ENCODE data around the gene BARHL1. TPM values are rescaled to one million over a fixed set of nuclear protein-coding genes. Genes with fewer than 3 reads are reported as not detected.

Gene BARHL1
- total RNA-seq, 1 experiment from 2014 or later = not detected

DNA sequence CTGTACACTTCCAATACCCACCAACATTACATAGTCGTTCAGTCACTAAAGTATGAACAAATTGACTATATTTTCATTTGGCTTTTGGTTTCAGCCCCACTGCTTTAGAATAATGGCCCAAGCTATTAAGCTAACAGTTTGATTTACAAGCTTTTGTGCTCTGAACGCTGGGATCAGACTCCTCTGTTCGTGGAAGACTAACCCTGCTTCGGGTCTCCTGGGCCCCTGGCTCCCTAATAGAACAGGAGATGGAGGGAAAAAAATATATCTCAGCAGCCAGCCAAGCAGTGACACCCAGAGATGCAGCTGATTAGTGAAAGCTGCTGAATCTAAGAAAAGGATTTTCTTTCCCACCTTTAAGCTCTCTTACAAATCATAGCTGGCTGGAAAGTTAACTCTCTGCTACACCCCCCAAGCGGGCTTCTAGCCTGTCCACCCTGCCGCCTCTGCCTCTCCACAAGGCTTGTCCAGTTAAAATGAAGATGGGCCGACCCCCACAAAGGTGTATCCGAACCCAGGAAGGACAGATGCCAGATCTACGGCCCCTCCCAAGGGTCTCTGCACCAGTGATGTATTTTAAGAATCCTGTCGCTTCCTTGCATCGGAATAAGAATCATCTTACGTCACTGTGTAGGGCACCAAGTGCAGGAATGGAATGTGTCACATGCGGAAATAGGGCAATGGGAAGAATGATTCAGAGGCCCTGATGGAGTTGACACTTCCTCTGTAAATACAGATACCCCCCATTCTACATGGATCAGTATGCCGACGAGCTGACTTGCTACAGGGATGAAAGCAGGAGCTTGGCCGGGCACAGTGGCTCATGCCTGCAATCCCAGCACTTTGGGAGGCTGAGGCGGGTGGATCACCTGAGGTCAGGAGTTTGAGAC lies 33.4 kb upstream of the BARHL1 start:
- Histone ChIP-seq H3K36me3 (ENCODE audit: control insufficient read depth in 1 of 2, insufficient read depth in 2 of 2, low read length in 2 of 2) (no peaks in the 10 kb centered on the region), H3K27me3 (ENCODE audit: insufficient read depth, low read length) (no peaks in the 10 kb centered on the region), H3K9ac (ENCODE audit: low read length) (no peak overlapping the region), H3K4me3 (replicated peaks in 1 of 2; ENCODE audit: low read depth in 1 of 2, low read length in 2 of 2) (no peak overlapping the region), H3K4me2 (ENCODE audit: low read length) (peak overlapping the region; percentile 35), H4K20me1 (ENCODE audit: insufficient read depth) (no peaks in the 10 kb centered on the region), H3K27ac (ENCODE audit: low read depth, low read length) (no peak overlapping the region), H2AFZ (ENCODE audit: low read depth, low read length, poor library complexity, severe bottlenecking) (no peak overlapping the region), H3K9me2 (ENCODE audit: insufficient read depth) (no peaks in the 10 kb centered on the region), H3K79me2 (ENCODE audit: insufficient read depth, low read length) (no peaks in the 10 kb centered on the region), H3K9me3 (ENCODE audit: control insufficient read depth in 1 of 2, insufficient read depth in 1 of 2, low read depth in 1 of 2, low read length in 2 of 2) (no peaks in the 10 kb centered on the region), H3K4me1 (ENCODE audit: control insufficient read depth in 1 of 2, insufficient read depth in 2 of 2, low read length in 2 of 2) (peaks cover 4 to 27% of the 10 kb centered on the region in 2 experiments; a peak in 3 of 4 replicates)
- ChIA-PET POLR2A (no interaction called here), RAD21 (ENCODE audit: low non-redundant PET in 1 of 2, low total read pairs in 2 of 2, uncharacterized antibody in 2 of 2, unreplicated experiment in 2 of 2) (no interaction called here), CTCF (interaction anchor here (1.1 kb wide), 1 partner anchor 52 kb away, joined by 3 read pairs; no protein-coding TSS in a partner anchor)
- intact Hi-C loops (cut with micrococcal nuclease) = no loop called here
- DNase-seq (ENCODE audit: low read depth, low spot score) (peak; percentile 46), ATAC-seq (peak; percentile 57)
- no TSS peak for BruUV-seq (replicated peaks)
- peak; percentile 62 for TF ChIP-seq SP1 (IDR thresholded peaks at IDR 0.05; ENCODE audit: low read depth)
- TF ChIP-seq FOSL1 (IDR thresholded peaks at IDR 0.05; ENCODE audit: low read depth) = peak; percentile 61; the same call in 1 of the 2 replicates
- TF ChIP-seq EZH2 (IDR thresholded peaks at IDR 0.05) = no peak
- TF ChIP-seq JUND (IDR thresholded peaks at IDR 0.05) = peak; percentile 60

DNA sequence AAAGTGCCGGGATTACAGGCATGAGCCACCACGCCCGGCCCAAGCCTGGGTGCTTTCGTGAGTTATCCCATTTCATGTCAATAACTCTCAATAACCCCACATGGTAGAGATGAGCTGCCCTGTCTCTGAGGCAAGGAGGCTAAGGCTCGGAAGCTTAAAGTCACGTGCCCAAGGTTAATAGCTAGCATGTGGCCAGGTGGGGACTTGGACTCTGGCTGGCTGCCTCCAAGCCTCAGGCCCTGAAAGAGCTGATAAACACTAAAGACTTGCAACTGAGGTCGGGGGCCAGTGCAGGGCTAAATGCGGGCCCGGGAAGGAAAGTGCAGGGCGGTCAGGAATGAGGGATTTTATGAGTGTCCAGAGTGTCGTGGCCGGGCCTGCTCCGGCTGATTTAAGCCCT lies 30.9 kb upstream of the BARHL1 start:
- POLR2A ChIA-PET = no interaction called here
- H3K4me1 ChIP-seq (ENCODE audit: control insufficient read depth in 1 of 2, insufficient read depth in 2 of 2, low read length in 2 of 2) = peaks cover 2 to 19% of the 10 kb centered on the region in 2 experiments; a peak in 2 of 4 replicates
- no peak for DNase-seq (ENCODE audit: low read depth, low spot score)
- no peak overlapping the region for H3K4me3 ChIP-seq (replicated peaks in 1 of 2; ENCODE audit: low read depth in 1 of 2, low read length in 2 of 2)
- H3K9ac ChIP-seq (ENCODE audit: low read length) = no peak overlapping the region
- H2AFZ ChIP-seq (ENCODE audit: low read depth, low read length, poor library complexity, severe bottlenecking) = no peak overlapping the region
- no TSS peak for BruUV-seq (replicated peaks)
- H3K79me2 ChIP-seq (ENCODE audit: insufficient read depth, low read length) = no peaks in the 10 kb centered on the region
- intact Hi-C loops (cut with micrococcal nuclease) = no loop called here
- ATAC-seq = no peak
- no peaks in the 10 kb centered on the region for H3K36me3 ChIP-seq (ENCODE audit: control insufficient read depth in 1 of 2, insufficient read depth in 2 of 2, low read length in 2 of 2)
- RAD21 ChIA-PET (ENCODE audit: low non-redundant PET in 1 of 2, low total read pairs in 2 of 2, uncharacterized antibody in 2 of 2, unreplicated experiment in 2 of 2) = no interaction called here
- CTCF ChIA-PET = no interaction called here
- no peaks in the 10 kb centered on the region for H3K9me3 ChIP-seq (ENCODE audit: control insufficient read depth in 1 of 2, insufficient read depth in 1 of 2, low read depth in 1 of 2, low read length in 2 of 2)
- no peak overlapping the region for H3K4me2 ChIP-seq (ENCODE audit: low read length)
- H3K27ac ChIP-seq (ENCODE audit: low read depth, low read length) = no peak overlapping the region
- no peaks in the 10 kb centered on the region for H4K20me1 ChIP-seq (ENCODE audit: insufficient read depth)
- H3K27me3 ChIP-seq (ENCODE audit: insufficient read depth, low read length) = no peaks in the 10 kb centered on the region
- H3K9me2 ChIP-seq (ENCODE audit: insufficient read depth) = no peaks in the 10 kb centered on the region
- no peak for TF ChIP-seq YY1 (IDR thresholded peaks at IDR 0.05; ENCODE audit: extremely low read depth, insufficient replicate concordance, low read depth, low read length)
- TF ChIP-seq ZFX (IDR thresholded peaks at IDR 0.05) = no peak
- no peak for TF ChIP-seq ZNF274 (IDR thresholded peaks at IDR 0.05; ENCODE audit: low read depth, low read length)
- TF ChIP-seq CEBPB (IDR thresholded peaks at IDR 0.05; ENCODE audit: low read depth) = no peak
- TF ChIP-seq, protein P1, sequence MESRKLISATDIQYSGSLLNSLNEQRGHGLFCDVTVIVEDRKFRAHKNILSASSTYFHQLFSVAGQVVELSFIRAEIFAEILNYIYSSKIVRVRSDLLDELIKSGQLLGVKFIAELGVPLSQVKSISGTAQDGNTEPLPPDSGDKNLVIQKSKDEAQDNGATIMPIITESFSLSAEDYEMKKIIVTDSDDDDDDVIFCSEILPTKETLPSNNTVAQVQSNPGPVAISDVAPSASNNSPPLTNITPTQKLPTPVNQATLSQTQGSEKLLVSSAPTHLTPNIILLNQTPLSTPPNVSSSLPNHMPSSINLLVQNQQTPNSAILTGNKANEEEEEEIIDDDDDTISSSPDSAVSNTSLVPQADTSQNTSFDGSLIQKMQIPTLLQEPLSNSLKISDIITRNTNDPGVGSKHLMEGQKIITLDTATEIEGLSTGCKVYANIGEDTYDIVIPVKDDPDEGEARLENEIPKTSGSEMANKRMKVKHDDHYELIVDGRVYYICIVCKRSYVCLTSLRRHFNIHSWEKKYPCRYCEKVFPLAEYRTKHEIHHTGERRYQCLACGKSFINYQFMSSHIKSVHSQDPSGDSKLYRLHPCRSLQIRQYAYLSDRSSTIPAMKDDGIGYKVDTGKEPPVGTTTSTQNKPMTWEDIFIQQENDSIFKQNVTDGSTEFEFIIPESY (IDR thresholded peaks at IDR 0.05; ENCODE audit: extremely low read depth, insufficient replicate concordance, low read length) = no peak
- no peak for TF ChIP-seq SIN3A (IDR thresholded peaks at IDR 0.05; ENCODE audit: low read depth)
- TF ChIP-seq EZH2 (IDR thresholded peaks at IDR 0.05) = no peak
- TF ChIP-seq JUND (IDR thresholded peaks at IDR 0.05) = no peak
- TF ChIP-seq, protein P2, sequence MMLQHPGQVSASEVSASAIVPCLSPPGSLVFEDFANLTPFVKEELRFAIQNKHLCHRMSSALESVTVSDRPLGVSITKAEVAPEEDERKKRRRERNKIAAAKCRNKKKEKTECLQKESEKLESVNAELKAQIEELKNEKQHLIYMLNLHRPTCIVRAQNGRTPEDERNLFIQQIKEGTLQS (IDR thresholded peaks at IDR 0.05) = no peak
- no peak for TF ChIP-seq POLR2AphosphoS5 (IDR thresholded peaks at IDR 0.05; ENCODE audit: low read depth, low read length)
- TF ChIP-seq, protein P3, sequence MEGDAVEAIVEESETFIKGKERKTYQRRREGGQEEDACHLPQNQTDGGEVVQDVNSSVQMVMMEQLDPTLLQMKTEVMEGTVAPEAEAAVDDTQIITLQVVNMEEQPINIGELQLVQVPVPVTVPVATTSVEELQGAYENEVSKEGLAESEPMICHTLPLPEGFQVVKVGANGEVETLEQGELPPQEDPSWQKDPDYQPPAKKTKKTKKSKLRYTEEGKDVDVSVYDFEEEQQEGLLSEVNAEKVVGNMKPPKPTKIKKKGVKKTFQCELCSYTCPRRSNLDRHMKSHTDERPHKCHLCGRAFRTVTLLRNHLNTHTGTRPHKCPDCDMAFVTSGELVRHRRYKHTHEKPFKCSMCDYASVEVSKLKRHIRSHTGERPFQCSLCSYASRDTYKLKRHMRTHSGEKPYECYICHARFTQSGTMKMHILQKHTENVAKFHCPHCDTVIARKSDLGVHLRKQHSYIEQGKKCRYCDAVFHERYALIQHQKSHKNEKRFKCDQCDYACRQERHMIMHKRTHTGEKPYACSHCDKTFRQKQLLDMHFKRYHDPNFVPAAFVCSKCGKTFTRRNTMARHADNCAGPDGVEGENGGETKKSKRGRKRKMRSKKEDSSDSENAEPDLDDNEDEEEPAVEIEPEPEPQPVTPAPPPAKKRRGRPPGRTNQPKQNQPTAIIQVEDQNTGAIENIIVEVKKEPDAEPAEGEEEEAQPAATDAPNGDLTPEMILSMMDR (IDR thresholded peaks at IDR 0.05 in 2 of 3, conservative IDR thresholded peaks at IDR 0.05 in 1 of 3; ENCODE audit: borderline replicate concordance in 1 of 3, insufficient read depth in 1 of 3, low read depth in 2 of 3, low read length in 2 of 3) = no peak
- no peak for TF ChIP-seq CBX3 (IDR thresholded peaks at IDR 0.05; ENCODE audit: low read depth)
- no peak for TF ChIP-seq TCF7L2 (IDR thresholded peaks at IDR 0.05; ENCODE audit: borderline replicate concordance, extremely low read depth, insufficient read depth, insufficient read length)
- no peak for TF ChIP-seq POLR2A (IDR thresholded peaks at IDR 0.05; ENCODE audit: borderline replicate concordance, extremely low read depth, insufficient read depth, insufficient read length)

All from HCT116 (cell line).